ENCODE measurements around the gene MCM3.

- TF ChIP-seq POLR2A (IDR thresholded peaks at IDR 0.05), result no peak
- TF ChIP-seq CTCF (IDR thresholded peaks at IDR 0.05), result no peak
Observed at GRCh38 chr6:52230685-52231084, 53.9 kb downstream of the MCM3 start.

Measured in thyroid gland (tissue), 4 donors.